Measurements from ENCODE around the gene NANOS2. TPM values are rescaled to one million over a fixed set of nuclear protein-coding genes. Genes with fewer than 3 reads are reported as not detected.

The NANOS2 gene
- total and polyA plus RNA-seq, 2 of the 13 experiments (the other 11 are each of a cell fraction or from before 2014, with no cell fraction given), result not detected

DNA sequence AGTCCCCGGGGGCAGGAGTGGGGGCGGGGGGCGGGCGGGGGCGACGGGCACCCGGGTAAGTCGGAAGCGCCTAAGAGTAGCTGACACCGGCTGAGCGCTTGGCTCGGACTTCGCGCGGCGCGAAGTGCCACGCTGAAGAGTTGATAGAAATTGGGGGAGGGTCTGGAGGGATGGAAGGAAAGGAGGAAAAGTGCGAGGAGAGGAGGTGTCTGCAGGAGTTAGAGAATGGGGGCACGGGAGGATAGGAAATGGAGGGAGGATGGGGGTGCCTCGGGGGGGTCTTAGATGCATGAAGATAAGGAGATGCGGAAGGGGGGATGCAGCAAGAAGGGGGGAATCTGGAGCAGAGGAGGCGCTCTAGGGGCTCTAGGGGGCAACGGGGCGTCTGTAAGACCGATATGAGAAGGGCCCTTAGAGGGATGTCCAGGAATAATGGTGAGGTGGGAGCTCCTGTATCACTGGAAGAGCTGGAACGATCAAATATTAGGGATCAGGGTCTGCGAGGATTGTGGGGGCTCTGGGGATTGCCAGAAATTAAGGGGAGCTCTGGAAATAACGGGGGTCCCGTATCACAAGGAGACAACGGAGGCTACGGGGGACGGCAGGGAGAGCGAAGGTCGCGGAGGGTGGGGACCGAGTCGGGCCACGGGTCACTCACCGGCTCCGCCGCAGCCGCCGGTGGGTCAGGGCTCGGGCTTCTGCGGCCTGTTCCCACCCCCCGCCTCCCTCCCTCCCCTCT is 12.5 kb downstream of the NANOS2 start, which contains the start of gene MYPOP (continued):
- TF ChIP-seq, protein P1, sequence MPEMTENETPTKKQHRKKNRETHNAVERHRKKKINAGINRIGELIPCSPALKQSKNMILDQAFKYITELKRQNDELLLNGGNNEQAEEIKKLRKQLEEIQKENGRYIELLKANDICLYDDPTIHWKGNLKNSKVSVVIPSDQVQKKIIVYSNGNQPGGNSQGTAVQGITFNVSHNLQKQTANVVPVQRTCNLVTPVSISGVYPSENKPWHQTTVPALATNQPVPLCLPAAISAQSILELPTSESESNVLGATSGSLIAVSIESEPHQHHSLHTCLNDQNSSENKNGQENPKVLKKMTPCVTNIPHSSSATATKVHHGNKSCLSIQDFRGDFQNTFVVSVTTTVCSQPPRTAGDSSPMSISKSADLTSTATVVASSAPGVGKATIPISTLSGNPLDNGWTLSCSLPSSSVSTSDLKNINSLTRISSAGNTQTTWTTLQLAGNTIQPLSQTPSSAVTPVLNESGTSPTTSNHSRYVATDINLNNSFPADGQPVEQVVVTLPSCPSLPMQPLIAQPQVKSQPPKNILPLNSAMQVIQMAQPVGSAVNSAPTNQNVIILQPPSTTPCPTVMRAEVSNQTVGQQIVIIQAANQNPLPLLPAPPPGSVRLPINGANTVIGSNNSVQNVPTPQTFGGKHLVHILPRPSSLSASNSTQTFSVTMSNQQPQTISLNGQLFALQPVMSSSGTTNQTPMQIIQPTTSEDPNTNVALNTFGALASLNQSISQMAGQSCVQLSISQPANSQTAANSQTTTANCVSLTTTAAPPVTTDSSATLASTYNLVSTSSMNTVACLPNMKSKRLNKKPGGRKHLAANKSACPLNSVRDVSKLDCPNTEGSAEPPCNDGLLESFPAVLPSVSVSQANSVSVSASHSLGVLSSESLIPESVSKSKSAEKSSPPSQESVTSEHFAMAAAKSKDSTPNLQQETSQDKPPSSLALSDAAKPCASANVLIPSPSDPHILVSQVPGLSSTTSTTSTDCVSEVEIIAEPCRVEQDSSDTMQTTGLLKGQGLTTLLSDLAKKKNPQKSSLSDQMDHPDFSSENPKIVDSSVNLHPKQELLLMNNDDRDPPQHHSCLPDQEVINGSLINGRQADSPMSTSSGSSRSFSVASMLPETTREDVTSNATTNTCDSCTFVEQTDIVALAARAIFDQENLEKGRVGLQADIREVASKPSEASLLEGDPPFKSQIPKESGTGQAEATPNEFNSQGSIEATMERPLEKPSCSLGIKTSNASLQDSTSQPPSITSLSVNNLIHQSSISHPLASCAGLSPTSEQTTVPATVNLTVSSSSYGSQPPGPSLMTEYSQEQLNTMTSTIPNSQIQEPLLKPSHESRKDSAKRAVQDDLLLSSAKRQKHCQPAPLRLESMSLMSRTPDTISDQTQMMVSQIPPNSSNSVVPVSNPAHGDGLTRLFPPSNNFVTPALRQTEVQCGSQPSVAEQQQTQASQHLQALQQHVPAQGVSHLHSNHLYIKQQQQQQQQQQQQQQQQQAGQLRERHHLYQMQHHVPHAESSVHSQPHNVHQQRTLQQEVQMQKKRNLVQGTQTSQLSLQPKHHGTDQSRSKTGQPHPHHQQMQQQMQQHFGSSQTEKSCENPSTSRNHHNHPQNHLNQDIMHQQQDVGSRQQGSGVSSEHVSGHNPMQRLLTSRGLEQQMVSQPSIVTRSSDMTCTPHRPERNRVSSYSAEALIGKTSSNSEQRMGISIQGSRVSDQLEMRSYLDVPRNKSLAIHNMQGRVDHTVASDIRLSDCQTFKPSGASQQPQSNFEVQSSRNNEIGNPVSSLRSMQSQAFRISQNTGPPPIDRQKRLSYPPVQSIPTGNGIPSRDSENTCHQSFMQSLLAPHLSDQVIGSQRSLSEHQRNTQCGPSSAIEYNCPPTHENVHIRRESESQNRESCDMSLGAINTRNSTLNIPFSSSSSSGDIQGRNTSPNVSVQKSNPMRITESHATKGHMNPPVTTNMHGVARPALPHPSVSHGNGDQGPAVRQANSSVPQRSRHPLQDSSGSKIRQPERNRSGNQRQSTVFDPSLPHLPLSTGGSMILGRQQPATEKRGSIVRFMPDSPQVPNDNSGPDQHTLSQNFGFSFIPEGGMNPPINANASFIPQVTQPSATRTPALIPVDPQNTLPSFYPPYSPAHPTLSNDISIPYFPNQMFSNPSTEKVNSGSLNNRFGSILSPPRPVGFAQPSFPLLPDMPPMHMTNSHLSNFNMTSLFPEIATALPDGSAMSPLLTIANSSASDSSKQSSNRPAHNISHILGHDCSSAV (CRISPR knock-in tag; IDR thresholded peaks at IDR 0.05; ENCODE audit: borderline replicate concordance), result no peak
- no peak for TF ChIP-seq ZNF383 (CRISPR knock-in tag; IDR thresholded peaks at IDR 0.05; ENCODE audit: borderline replicate concordance)
- no peak for TF ChIP-seq SRSF4 (IDR thresholded peaks at IDR 0.05; ENCODE audit: low read depth, low read length, poor library complexity, severe bottlenecking)
- no peak for TF ChIP-seq NFIB (CRISPR knock-in tag; IDR thresholded peaks at IDR 0.05; ENCODE audit: borderline replicate concordance)
- TF ChIP-seq, protein P2, sequence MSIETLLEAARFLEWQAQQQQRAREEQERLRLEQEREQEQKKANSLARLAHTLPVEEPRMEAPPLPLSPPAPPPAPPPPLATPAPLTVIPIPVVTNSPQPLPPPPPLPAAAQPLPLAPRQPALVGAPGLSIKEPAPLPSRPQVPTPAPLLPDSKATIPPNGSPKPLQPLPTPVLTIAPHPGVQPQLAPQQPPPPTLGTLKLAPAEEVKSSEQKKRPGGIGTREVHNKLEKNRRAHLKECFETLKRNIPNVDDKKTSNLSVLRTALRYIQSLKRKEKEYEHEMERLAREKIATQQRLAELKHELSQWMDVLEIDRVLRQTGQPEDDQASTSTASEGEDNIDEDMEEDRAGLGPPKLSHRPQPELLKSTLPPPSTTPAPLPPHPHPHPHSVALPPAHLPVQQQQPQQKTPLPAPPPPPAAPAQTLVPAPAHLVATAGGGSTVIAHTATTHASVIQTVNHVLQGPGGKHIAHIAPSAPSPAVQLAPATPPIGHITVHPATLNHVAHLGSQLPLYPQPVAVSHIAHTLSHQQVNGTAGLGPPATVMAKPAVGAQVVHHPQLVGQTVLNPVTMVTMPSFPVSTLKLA (IDR thresholded peaks at IDR 0.05), result no peak
- peak; percentile 35; the same call in 1 of the 2 replicates for TF ChIP-seq ZMYM3 (CRISPR knock-in tag; IDR thresholded peaks at IDR 0.05)
- no peak for TF ChIP-seq NBN (conservative IDR thresholded peaks at IDR 0.05)
- no peak for TF ChIP-seq HOXA7 (CRISPR knock-in tag; IDR thresholded peaks at IDR 0.05)
- TF ChIP-seq, protein P3, sequence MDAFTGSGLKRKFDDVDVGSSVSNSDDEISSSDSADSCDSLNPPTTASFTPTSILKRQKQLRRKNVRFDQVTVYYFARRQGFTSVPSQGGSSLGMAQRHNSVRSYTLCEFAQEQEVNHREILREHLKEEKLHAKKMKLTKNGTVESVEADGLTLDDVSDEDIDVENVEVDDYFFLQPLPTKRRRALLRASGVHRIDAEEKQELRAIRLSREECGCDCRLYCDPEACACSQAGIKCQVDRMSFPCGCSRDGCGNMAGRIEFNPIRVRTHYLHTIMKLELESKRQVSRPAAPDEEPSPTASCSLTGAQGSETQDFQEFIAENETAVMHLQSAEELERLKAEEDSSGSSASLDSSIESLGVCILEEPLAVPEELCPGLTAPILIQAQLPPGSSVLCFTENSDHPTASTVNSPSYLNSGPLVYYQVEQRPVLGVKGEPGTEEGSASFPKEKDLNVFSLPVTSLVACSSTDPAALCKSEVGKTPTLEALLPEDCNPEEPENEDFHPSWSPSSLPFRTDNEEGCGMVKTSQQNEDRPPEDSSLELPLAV (CRISPR knock-in tag; conservative IDR thresholded peaks at IDR 0.05; ENCODE audit: low read depth), result no peak
- TF ChIP-seq, protein P4, sequence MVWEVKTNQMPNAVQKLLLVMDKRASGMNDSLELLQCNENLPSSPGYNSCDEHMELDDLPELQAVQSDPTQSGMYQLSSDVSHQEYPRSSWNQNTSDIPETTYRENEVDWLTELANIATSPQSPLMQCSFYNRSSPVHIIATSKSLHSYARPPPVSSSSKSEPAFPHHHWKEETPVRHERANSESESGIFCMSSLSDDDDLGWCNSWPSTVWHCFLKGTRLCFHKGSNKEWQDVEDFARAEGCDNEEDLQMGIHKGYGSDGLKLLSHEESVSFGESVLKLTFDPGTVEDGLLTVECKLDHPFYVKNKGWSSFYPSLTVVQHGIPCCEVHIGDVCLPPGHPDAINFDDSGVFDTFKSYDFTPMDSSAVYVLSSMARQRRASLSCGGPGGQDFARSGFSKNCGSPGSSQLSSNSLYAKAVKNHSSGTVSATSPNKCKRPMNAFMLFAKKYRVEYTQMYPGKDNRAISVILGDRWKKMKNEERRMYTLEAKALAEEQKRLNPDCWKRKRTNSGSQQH (CRISPR knock-in tag; IDR thresholded peaks at IDR 0.05; ENCODE audit: low read depth), result no peak
- TF ChIP-seq PTBP1 (IDR thresholded peaks at IDR 0.05; ENCODE audit: low read depth, low read length, poor library complexity, severe bottlenecking), result no peak
- TF ChIP-seq, protein P5, sequence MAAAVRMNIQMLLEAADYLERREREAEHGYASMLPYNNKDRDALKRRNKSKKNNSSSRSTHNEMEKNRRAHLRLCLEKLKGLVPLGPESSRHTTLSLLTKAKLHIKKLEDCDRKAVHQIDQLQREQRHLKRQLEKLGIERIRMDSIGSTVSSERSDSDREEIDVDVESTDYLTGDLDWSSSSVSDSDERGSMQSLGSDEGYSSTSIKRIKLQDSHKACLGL (CRISPR knock-in tag; IDR thresholded peaks at IDR 0.05), result no peak
- TF ChIP-seq CBX5 (CRISPR knock-in tag; IDR thresholded peaks at IDR 0.05; ENCODE audit: borderline replicate concordance), result no peak
- TF ChIP-seq ZNF776 (CRISPR knock-in tag; IDR thresholded peaks at IDR 0.05), result 0 out of 2 replicates have a peak, but pooled peaks have one; percentile 21
- TF ChIP-seq RARA (CRISPR knock-in tag; IDR thresholded peaks at IDR 0.05), result no peak

Measured in HepG2 (cell line).